BLaER1 treated with 17β-estradiol and CSF1 and Interleukin-3, amounts not matched to agents 10 nM and 100 nM (cell line): ENCODE results near the gene ZNF100.
"Not testable (repeated sequence)": the region's sequence is repeated elsewhere in the genome, so short reads cannot be mapped to it uniquely, and the experiment has no call there.

Experiments used
- H3K27ac ChIP-seq, 11 experiments: shearing (Covaris generic); formaldehyde crosslinking; 2 replicates each; pipeline ENCODE4 v1.8.1; 2022
- H3K27me3 ChIP-seq, 11 experiments: shearing (Covaris generic); formaldehyde crosslinking; 2 replicates each; pipeline ENCODE4 v1.8.1; 2022
- H3K36me3 ChIP-seq, 11 experiments: shearing (Covaris generic); formaldehyde crosslinking; 2 replicates each; pipeline ENCODE4 v1.8.1; 2022
- H3K4me1 ChIP-seq, 10 experiments: shearing (Covaris generic); formaldehyde crosslinking; 2 replicates each; pipeline ENCODE4 v1.8.1; 2022
- H3K4me2 ChIP-seq, 11 experiments: shearing (Covaris generic); formaldehyde crosslinking; 2 replicates each; pipeline ENCODE4 v1.8.1; 2022
- H3K4me3 ChIP-seq, 10 experiments: shearing (Covaris generic); formaldehyde crosslinking; 2 replicates each; pipeline ENCODE4 v1.8.1; 2022
- H3K9ac ChIP-seq, 11 experiments: shearing (Covaris generic); formaldehyde crosslinking; 2 replicates each; pipeline ENCODE4 v1.8.1; 2022
- H3K9me3 ChIP-seq, 11 experiments: shearing (Covaris generic); formaldehyde crosslinking; replicated peaks in 1 of 11; 2 replicates each; pipeline ENCODE4 v1.8.1; 2022
- H4K20me1 ChIP-seq, 11 experiments: shearing (Covaris generic); formaldehyde crosslinking; 2 replicates each; pipeline ENCODE4 v1.8.1; 2022
- Cebpa-rat ChIP-seq, 11 experiments: shearing (Covaris generic); IDR thresholded peaks; 2 replicates each; pipeline ENCODE4 v1.8.1; 2022

The ZNF100 gene

GRCh38 chr19:21709464-21709863 is 57.9 kb downstream of the ZNF100 start:
- Histone ChIP-seq H3K36me3 (no peaks in the 10 kb centered on the region), H3K4me1 (no peaks in the 10 kb centered on the region), H3K9ac (no peak overlapping the region), H3K4me3 (no peak overlapping the region), H3K9me3 (peaks cover 35 to 65% (median 47%) of the 10 kb centered on the region in 11 experiments), H3K4me2 (no peak overlapping the region), H3K27me3 (no peaks in the 10 kb centered on the region), H4K20me1 (no peaks in the 10 kb centered on the region), H3K27ac (no peak overlapping the region)
- no peak for TF ChIP-seq Cebpa-rat (IDR thresholded peaks at IDR 0.05)

DNA sequence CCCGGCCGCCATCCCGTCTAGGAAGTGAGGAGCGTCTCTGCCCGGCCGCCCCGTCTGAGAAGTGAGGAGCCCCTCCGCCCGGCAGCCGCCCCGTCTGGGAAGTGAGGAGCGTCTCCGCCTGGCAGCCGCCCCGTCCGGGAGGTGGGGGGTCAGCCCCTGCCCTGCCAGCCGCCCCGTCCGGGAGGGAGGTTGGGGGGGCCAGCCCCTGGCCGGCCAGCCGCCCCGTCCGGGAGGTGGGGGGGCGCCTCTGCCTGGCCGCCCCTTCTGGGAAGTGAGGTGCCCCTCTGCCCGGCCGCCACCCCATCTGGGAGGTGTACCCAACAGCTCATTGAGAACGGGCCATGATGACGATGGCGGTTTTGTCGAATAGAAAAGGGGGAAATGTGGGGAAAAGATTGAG is 59.5 kb downstream of the ZNF100 start:
- not testable (repeated sequence) for H3K4me1 ChIP-seq, H4K20me1 ChIP-seq, H3K27me3 ChIP-seq, H3K9ac ChIP-seq, H3K27ac ChIP-seq, H3K4me3 ChIP-seq, H3K4me2 ChIP-seq, H3K36me3 ChIP-seq
- peaks cover 31 to 62% (median 40%) of the 10 kb centered on the region in 11 experiments for H3K9me3 ChIP-seq

DNA sequence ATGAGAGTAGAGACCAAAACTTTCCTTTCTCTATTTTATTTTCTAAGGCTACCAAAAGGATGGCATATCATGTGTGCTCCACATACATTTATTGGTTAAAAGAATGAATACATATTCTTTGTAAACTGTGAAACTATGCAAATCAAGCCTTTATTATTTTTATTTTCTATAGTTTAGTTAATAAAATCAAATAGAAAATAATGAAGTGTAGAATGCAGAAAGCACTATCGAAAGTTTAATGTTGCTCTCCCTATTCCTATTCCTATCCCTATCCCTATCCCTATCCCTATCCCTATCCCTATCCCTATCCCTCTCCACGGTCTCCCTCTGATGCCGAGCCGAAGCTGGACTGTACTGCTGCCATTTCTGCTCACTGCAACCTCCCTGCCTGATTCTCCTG is 60.3 kb downstream of the ZNF100 start:
- Histone ChIP-seq H3K9me3 (peaks cover 31 to 61% (median 40%) of the 10 kb centered on the region in 11 experiments), H3K4me3 (no peak overlapping the region), H3K36me3 (no peaks in the 10 kb centered on the region), H3K4me1 (no peaks in the 10 kb centered on the region), H3K9ac (no peak overlapping the region), H4K20me1 (no peaks in the 10 kb centered on the region), H3K27ac (no peak overlapping the region), H3K4me2 (no peak overlapping the region), H3K27me3 (no peaks in the 10 kb centered on the region)
- no peak for TF ChIP-seq Cebpa-rat (IDR thresholded peaks at IDR 0.05)

GRCh38 chr19:21705393-21705792 is 62.0 kb downstream of the ZNF100 start:
- no peak overlapping the region for H3K4me3 ChIP-seq

DNA sequence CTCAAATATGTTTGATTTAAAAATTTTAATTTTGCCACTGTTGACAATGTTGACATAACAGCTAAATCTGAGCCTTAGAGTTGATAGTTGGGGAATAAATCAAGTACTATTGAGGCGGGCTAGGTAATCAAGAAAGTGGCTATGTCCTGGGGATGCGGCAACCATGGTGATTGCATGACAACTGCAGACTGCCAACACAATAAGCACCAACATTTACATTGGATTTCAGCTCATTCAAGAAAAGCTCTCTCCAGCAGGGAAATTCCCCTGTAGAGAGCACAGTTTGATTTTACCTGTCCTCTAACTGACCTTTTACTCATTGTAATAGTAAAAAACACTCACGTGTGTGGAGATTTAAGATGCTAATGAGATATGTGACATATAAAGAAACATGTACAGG is 63.1 kb downstream of the ZNF100 start:
- TF ChIP-seq Cebpa-rat (IDR thresholded peaks at IDR 0.05), result no peak
- H4K20me1 ChIP-seq, result no peaks in the 10 kb centered on the region
- H3K27ac ChIP-seq, result no peak overlapping the region
- H3K9me3 ChIP-seq, result peaks cover 23 to 49% (median 33%) of the 10 kb centered on the region in 11 experiments
- H3K4me2 ChIP-seq, result no peak overlapping the region
- H3K4me1 ChIP-seq, result no peaks in the 10 kb centered on the region
- H3K9ac ChIP-seq, result no peak overlapping the region
- no peaks in the 10 kb centered on the region for H3K36me3 ChIP-seq
- H3K27me3 ChIP-seq, result no peaks in the 10 kb centered on the region
- H3K4me3 ChIP-seq, result no peak overlapping the region

More at GRCh38 chr19:21705393-21705792, 62.0 kb downstream of the ZNF100 start:
- Histone ChIP-seq H4K20me1 (no peaks in the 10 kb centered on the region), H3K9me3 (peaks cover 31 to 58% (median 40%) of the 10 kb centered on the region in 11 experiments), H3K9ac (no peak overlapping the region), H3K4me1 (no peaks in the 10 kb centered on the region), H3K27me3 (no peaks in the 10 kb centered on the region), H3K36me3 (no peaks in the 10 kb centered on the region), H3K4me2 (no peak overlapping the region), H3K27ac (no peak overlapping the region)
- no peak for TF ChIP-seq Cebpa-rat (IDR thresholded peaks at IDR 0.05)

GRCh38 chr19:21699197-21699596 is 68.2 kb downstream of the ZNF100 start:
- no peak overlapping the region for H3K9ac ChIP-seq
- H3K36me3 ChIP-seq, result no peaks in the 10 kb centered on the region
- no peaks in the 10 kb centered on the region for H4K20me1 ChIP-seq
- no peak overlapping the region for H3K27ac ChIP-seq
- H3K27me3 ChIP-seq, result no peaks in the 10 kb centered on the region
- TF ChIP-seq Cebpa-rat (IDR thresholded peaks at IDR 0.05), result no peak
- no peak overlapping the region for H3K4me3 ChIP-seq
- H3K4me2 ChIP-seq, result no peak overlapping the region
- H3K4me1 ChIP-seq, result no peaks in the 10 kb centered on the region
- H3K9me3 ChIP-seq, result peaks cover 0 to 4% (median 0%) of the 10 kb centered on the region in 11 experiments; a peak in 1 of 22 replicates

DNA sequence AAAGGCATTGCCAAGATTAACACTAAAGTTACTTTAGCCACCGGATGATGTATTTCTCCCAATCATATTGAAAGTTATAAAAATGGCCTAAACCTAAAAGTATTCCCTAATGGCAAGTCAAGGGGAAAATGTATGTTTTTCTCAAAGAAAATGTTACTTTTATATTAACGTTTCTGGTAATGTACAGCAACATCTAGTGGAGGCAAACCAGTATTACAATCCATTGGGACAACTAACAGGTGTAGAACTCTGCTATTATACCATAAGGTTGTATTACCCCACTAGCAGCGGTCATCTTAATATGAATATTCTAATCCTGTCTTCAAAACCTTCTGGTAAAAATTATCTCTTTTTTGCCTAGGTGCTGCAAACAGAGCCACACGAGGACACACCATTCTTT is 69.2 kb downstream of the ZNF100 start:
- Histone ChIP-seq H3K4me3 (no peak overlapping the region), H3K36me3 (no peaks in the 10 kb centered on the region), H4K20me1 (no peaks in the 10 kb centered on the region), H3K9ac (no peak overlapping the region), H3K9me3 (peaks cover 0 to 4% (median 0%) of the 10 kb centered on the region in 11 experiments; a peak in 1 of 22 replicates), H3K4me1 (no peaks in the 10 kb centered on the region), H3K27ac (no peak overlapping the region), H3K27me3 (no peaks in the 10 kb centered on the region), H3K4me2 (no peak overlapping the region)
- no peak for TF ChIP-seq Cebpa-rat (IDR thresholded peaks at IDR 0.05)

- Histone ChIP-seq H3K4me1 (no peaks in the 10 kb centered on the region), H3K9ac (no peak overlapping the region), H3K27me3 (no peaks in the 10 kb centered on the region), H3K4me3 (no peak overlapping the region), H4K20me1 (no peaks in the 10 kb centered on the region), H3K27ac (no peak overlapping the region), H3K9me3 (0 out of 22 replicates have a peak, but pooled peaks cover 0 to 4% (median 0%) of the 10 kb centered on the region in 11 experiments), H3K36me3 (no peaks in the 10 kb centered on the region), H3K4me2 (no peak overlapping the region)
- no peak for TF ChIP-seq Cebpa-rat (IDR thresholded peaks at IDR 0.05)
These were observed 69.7 kb downstream of the ZNF100 start for GRCh38 chr19:21697698-21698097.

DNA sequence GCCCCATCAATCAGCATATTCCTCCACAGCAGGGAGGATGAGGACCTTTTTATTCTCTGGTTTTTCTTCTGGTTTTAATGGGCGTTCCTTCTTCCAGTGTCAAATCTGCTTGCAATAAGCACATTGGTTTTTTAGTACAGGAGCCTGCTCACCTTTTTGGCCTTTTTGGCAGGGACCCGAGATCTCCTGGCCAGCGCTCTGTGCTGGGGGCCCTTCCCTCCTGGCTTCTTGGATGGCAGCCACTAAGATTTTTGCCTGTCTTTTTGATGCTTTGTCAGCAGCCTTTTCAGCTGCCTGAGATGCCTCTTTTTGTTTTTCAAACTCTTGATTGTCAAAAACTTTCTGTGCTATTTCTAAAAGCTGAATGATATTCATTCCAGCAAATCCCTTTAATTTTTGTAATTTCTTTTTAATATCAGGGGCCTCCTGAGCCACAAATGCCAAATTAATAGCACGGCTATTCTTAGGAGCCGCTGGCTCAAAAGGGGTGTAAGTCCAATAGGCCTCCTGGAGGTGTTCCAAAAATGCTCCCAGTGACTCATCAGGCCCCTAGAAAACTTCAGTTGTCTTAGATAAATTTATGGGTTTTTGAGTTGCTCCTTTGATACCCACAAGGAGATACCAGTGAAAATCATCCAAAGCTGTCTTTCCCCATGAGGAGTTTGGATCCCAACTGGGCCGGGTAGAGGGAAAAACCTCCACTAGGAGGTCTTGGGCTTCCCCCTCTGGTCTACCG is 73.0 kb downstream of the ZNF100 start:
- no peaks in the 10 kb centered on the region for H3K4me1 ChIP-seq
- no peak overlapping the region for H3K9ac ChIP-seq
- H3K27ac ChIP-seq, result no peak overlapping the region
- no peak for TF ChIP-seq Cebpa-rat (IDR thresholded peaks at IDR 0.05)
- H3K36me3 ChIP-seq, result no peaks in the 10 kb centered on the region
- H3K27me3 ChIP-seq, result no peaks in the 10 kb centered on the region
- H4K20me1 ChIP-seq, result no peaks in the 10 kb centered on the region
- H3K9me3 ChIP-seq, result peaks cover 0 to 7% (median 0%) of the 10 kb centered on the region in 11 experiments; a peak in 3 of 22 replicates
- no peak overlapping the region for H3K4me3 ChIP-seq
- H3K4me2 ChIP-seq, result no peak overlapping the region

- Histone ChIP-seq H3K4me3 (no peak overlapping the region), H3K9ac (no peak overlapping the region), H3K27me3 (no peaks in the 10 kb centered on the region), H4K20me1 (no peaks in the 10 kb centered on the region), H3K4me2 (no peak overlapping the region), H3K4me1 (no peaks in the 10 kb centered on the region), H3K27ac (no peak overlapping the region), H3K9me3 (peaks cover 0 to 11% (median 0%) of the 10 kb centered on the region in 11 experiments; a peak in 4 of 22 replicates), H3K36me3 (no peaks in the 10 kb centered on the region)
- no peak for TF ChIP-seq Cebpa-rat (IDR thresholded peaks at IDR 0.05)
These were observed 74.0 kb downstream of the ZNF100 start for GRCh38 chr19:21693399-21693798.
